MM.1S (cell line): Measurements from ENCODE around the gene IFNG-AS1.

ENCODE experiments used
- EZH2 ChIP-seq: fragments of 300-600 bp; sonication (generic); optimal IDR thresholded peaks from 2 replicates; pipeline ENCODE3; 2017; ENCODE audit warnings: low read depth, mild to moderate bottlenecking, antibody characterized with exemption, low read length, mixed read lengths
- TF ChIP-seq, protein P1 (sequence below): fragments of 300-600 bp; sonication (generic); IDR thresholded peaks from 2 replicates; pipeline ENCODE4 v1.5.1; 2016; ENCODE audit warnings: antibody characterized with exemption, low read length, mixed read lengths

DNA sequence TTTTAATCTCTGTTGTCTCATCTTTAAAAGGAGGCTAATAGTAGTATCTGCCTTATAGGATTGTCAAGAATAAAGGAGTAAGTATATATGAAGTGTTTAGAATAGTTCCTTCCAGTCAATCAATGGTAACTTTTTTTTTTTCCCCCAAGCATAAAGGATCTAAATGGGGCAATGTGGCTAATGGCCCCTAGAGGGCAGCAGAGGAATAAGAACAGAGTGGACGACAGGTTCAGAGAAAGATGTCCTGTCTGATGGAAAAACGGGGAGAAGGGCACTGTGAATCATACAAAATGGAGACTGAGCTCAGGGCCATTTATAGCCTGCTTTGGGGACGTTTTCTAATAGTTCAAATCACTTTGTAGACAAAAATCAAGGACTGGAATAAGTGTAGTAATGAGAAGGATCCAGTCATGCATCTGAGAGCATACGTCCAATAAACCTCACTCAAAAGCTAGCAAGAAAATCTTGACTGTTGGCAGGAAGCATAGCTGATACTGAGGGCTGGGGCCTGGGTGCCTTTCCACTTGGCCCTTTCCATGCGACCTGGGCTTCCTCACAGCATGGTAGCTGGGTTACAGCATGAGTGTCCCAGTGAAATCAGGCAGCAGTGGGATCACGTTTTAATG is 51.3 kb downstream of the IFNG-AS1 start:
- TF ChIP-seq, protein P1, sequence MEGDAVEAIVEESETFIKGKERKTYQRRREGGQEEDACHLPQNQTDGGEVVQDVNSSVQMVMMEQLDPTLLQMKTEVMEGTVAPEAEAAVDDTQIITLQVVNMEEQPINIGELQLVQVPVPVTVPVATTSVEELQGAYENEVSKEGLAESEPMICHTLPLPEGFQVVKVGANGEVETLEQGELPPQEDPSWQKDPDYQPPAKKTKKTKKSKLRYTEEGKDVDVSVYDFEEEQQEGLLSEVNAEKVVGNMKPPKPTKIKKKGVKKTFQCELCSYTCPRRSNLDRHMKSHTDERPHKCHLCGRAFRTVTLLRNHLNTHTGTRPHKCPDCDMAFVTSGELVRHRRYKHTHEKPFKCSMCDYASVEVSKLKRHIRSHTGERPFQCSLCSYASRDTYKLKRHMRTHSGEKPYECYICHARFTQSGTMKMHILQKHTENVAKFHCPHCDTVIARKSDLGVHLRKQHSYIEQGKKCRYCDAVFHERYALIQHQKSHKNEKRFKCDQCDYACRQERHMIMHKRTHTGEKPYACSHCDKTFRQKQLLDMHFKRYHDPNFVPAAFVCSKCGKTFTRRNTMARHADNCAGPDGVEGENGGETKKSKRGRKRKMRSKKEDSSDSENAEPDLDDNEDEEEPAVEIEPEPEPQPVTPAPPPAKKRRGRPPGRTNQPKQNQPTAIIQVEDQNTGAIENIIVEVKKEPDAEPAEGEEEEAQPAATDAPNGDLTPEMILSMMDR = peak; percentile 89
- TF ChIP-seq EZH2 = no peak
